OCI-LY1 (cell line): ENCODE results near the gene RAB42.

Source experiments
- H2AFZ ChIP-seq: fragments of 200-600 bp; sonication (generic), shearing (Covaris generic); 2 replicates; pipeline ENCODE4 v1.6.0; 2014; ENCODE audit warnings: antibody characterized with exemption, mild to moderate bottlenecking, low read length
- H3F3A ChIP-seq: fragments of 200-600 bp; sonication (generic), shearing (Covaris generic); 2 replicates; pipeline ENCODE4 v1.6.0; 2014; ENCODE audit warnings: mild to moderate bottlenecking, antibody characterized with exemption, low read length, moderate library complexity; ENCODE audit not compliant: insufficient read depth
- H3K27ac ChIP-seq: fragments of 200-600 bp; sonication (generic); 2 replicates; pipeline ENCODE4 v1.5.1; 2014; ENCODE audit warnings: low read length, mixed run types, mild to moderate bottlenecking, low read depth; ENCODE audit not compliant: poor library complexity, severe bottlenecking
- H3K27me3 ChIP-seq: fragments of 200-600 bp; sonication (generic); 2 replicates; pipeline ENCODE4 v1.6.0; 2014; ENCODE audit warnings: antibody characterized with exemption, mild to moderate bottlenecking, low read length, moderate library complexity; ENCODE audit not compliant: insufficient read depth
- H3K36me3 ChIP-seq: fragments of 200-600 bp; sonication (generic); 2 replicates; pipeline ENCODE4 v1.6.1; 2014; ENCODE audit warnings: mild to moderate bottlenecking, antibody characterized with exemption, low read length, moderate library complexity, mixed read lengths; ENCODE audit not compliant: insufficient read depth
- H3K4me1 ChIP-seq: fragments of 200-600 bp; sonication (generic); 2 replicates; pipeline ENCODE4 v1.5.1; 2014; ENCODE audit warnings: mild to moderate bottlenecking, low read length, moderate library complexity; ENCODE audit not compliant: insufficient read depth, severe bottlenecking
- H3K4me2 ChIP-seq: fragments of 200-600 bp; sonication (generic), shearing (Covaris generic); 2 replicates; pipeline ENCODE4 v1.6.1; 2014; ENCODE audit warnings: low read length
- H3K4me3 ChIP-seq: fragments of 200-600 bp; sonication (generic); 2 replicates; pipeline ENCODE4 v1.5.1; 2014; ENCODE audit warnings: low read length, low read depth, mild to moderate bottlenecking, mixed read lengths; ENCODE audit not compliant: poor library complexity, severe bottlenecking
- H3K79me2 ChIP-seq: fragments of 200-600 bp; shearing (Covaris generic); 2 replicates; pipeline ENCODE4 v1.6.1; 2016; ENCODE audit warnings: mixed run types, low read length, mixed read lengths; ENCODE audit not compliant: insufficient read depth
- H3K9ac ChIP-seq: fragments of 200-600 bp; sonication (generic), shearing (Covaris generic); 2 replicates; pipeline ENCODE4 v1.6.1; 2014; ENCODE audit warnings: mild to moderate bottlenecking, low read length, mixed read lengths
- H3K9me2 ChIP-seq: fragments of 200-600 bp; sonication (generic), shearing (Covaris generic); 2 replicates; pipeline ENCODE4 v1.6.1; 2014; ENCODE audit warnings: low read depth, mild to moderate bottlenecking, low read length, mixed read lengths
- H3K9me3 ChIP-seq: fragments of 200-600 bp; shearing (Covaris generic); 2 replicates; pipeline ENCODE4 v1.6.1; 2014; ENCODE audit warnings: low read length, mixed read lengths
- H4K20me1 ChIP-seq: fragments of 200-600 bp; sonication (generic), shearing (Covaris generic); 2 replicates; pipeline ENCODE4 v1.6.0; 2016; ENCODE audit warnings: mild to moderate bottlenecking, low read length; ENCODE audit not compliant: insufficient read depth
- EZH2 ChIP-seq: fragments of 200-600 bp; sonication (generic), shearing (Covaris generic); IDR thresholded peaks from 2 replicates; pipeline ENCODE4 v1.8.0; 2017; ENCODE audit warnings: borderline replicate concordance, mixed run types, mild to moderate bottlenecking, antibody characterized with exemption, low read length, moderate library complexity, mixed read lengths
- TF ChIP-seq, protein P1 (sequence below): fragments of 200-600 bp; sonication (generic), shearing (Covaris generic); IDR thresholded peaks from 2 replicates; pipeline ENCODE4 v1.5.1; 2017; ENCODE audit warnings: mild to moderate bottlenecking, antibody characterized with exemption, low read length, moderate library complexity, mixed read lengths

RAB42 gene

DNA sequence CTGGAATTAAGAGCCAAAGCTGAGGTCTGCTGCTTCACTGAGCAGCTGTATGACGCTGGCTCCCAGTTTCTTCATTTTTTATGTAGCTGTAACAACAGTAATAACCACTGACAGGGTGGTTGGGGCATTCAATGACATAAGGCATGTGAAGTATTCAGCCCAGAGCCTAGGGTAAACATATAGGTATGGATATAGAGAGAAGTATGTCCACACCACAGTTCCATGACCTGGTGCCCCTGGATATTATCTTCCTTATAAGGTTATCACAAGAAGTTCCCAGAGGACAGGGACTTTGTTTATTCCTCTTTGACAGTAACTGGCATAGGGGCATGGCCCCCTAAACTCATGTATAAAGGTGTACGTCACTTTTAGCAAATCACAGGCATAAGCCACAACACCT lies 14.7 kb downstream of the RAB42 start:
- TF ChIP-seq EZH2, result no peak
- TF ChIP-seq, protein P1, sequence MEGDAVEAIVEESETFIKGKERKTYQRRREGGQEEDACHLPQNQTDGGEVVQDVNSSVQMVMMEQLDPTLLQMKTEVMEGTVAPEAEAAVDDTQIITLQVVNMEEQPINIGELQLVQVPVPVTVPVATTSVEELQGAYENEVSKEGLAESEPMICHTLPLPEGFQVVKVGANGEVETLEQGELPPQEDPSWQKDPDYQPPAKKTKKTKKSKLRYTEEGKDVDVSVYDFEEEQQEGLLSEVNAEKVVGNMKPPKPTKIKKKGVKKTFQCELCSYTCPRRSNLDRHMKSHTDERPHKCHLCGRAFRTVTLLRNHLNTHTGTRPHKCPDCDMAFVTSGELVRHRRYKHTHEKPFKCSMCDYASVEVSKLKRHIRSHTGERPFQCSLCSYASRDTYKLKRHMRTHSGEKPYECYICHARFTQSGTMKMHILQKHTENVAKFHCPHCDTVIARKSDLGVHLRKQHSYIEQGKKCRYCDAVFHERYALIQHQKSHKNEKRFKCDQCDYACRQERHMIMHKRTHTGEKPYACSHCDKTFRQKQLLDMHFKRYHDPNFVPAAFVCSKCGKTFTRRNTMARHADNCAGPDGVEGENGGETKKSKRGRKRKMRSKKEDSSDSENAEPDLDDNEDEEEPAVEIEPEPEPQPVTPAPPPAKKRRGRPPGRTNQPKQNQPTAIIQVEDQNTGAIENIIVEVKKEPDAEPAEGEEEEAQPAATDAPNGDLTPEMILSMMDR, result no peak

GRCh38 chr1:28613175-28613574 lies 21.1 kb downstream of the RAB42 start:
- H3F3A ChIP-seq, result no peaks in the 10 kb centered on the region
- H3K27ac ChIP-seq, result no peak overlapping the region
- H3K9ac ChIP-seq, result no peak overlapping the region
- H3K27me3 ChIP-seq, result no peaks in the 10 kb centered on the region
- no peaks in the 10 kb centered on the region for H3K79me2 ChIP-seq
- no peaks in the 10 kb centered on the region for H4K20me1 ChIP-seq
- H3K4me3 ChIP-seq, result no peak overlapping the region
- no peak overlapping the region for H3K4me2 ChIP-seq
- H3K9me3 ChIP-seq, result no peaks in the 10 kb centered on the region
- no peak overlapping the region for H2AFZ ChIP-seq
- H3K36me3 ChIP-seq, result peaks cover 60% of the 10 kb centered on the region
- TF ChIP-seq, protein P1, result no peak
- no peak for TF ChIP-seq EZH2
- H3K4me1 ChIP-seq, result no peaks in the 10 kb centered on the region
- no peaks in the 10 kb centered on the region for H3K9me2 ChIP-seq

More for the DNA sequence above, 14.7 kb downstream of the RAB42 start:
- Histone ChIP-seq H3K79me2 (no peaks in the 10 kb centered on the region), H3K36me3 (peaks cover 66% of the 10 kb centered on the region), H3K4me2 (no peak overlapping the region), H3K27ac (no peak overlapping the region), H3K4me3 (no peak overlapping the region), H3K27me3 (no peaks in the 10 kb centered on the region), H3K4me1 (no peaks in the 10 kb centered on the region), H4K20me1 (no peaks in the 10 kb centered on the region), H3K9me2 (no peaks in the 10 kb centered on the region), H2AFZ (no peak overlapping the region), H3K9me3 (no peaks in the 10 kb centered on the region), H3K9ac (no peak overlapping the region), H3F3A (no peaks in the 10 kb centered on the region)

GRCh38 chr1:28631713-28632112 lies 39.6 kb downstream of the RAB42 start:
- H3K79me2 ChIP-seq, result no peaks in the 10 kb centered on the region
- H3F3A ChIP-seq, result no peaks in the 10 kb centered on the region; the same call in 1 of the 2 replicates
- no peaks in the 10 kb centered on the region for H3K9me2 ChIP-seq
- no peak overlapping the region for H3K27ac ChIP-seq
- H3K27me3 ChIP-seq, result no peaks in the 10 kb centered on the region
- no peaks in the 10 kb centered on the region for H3K4me1 ChIP-seq
- no peak overlapping the region for H3K4me3 ChIP-seq
- no peaks in the 10 kb centered on the region for H4K20me1 ChIP-seq
- H3K9me3 ChIP-seq, result 0 out of 2 replicates have a peak, but pooled peaks cover 3% of the 10 kb centered on the region
- no peak overlapping the region for H3K9ac ChIP-seq
- H3K36me3 ChIP-seq, result peaks cover 6% of the 10 kb centered on the region
- H2AFZ ChIP-seq, result no peak overlapping the region
- H3K4me2 ChIP-seq, result no peak overlapping the region
- no peak for TF ChIP-seq EZH2
- TF ChIP-seq, protein P1, result no peak
